Brain microvascular endothelial cell (primary cell): ENCODE measurements around the gene RNF187.
"Not testable (repeated sequence)": the region's sequence is repeated elsewhere in the genome, so short reads cannot be mapped to it uniquely, and the experiment has no call there.

Experiments
- DNase-seq: peaks from one replicate; pipeline ENCODE4 v3.0.0-alpha.2; 2020
- H3K27ac ChIP-seq: fragments of 250-450 bp; sonication (Bioruptor Pico); 2 replicates; pipeline ENCODE4 v1.5.1; 2020; ENCODE audit warnings: mild to moderate bottlenecking, moderate library complexity
- H3K27me3 ChIP-seq: fragments of 250-450 bp; sonication (Bioruptor Pico); replicated peaks from 2 replicates; pipeline ENCODE4 v1.5.1; 2020; ENCODE audit warnings: mild to moderate bottlenecking
- H3K36me3 ChIP-seq: fragments of 250-450 bp; sonication (Bioruptor Pico); replicated peaks from 2 replicates; pipeline ENCODE4 v1.5.1; 2020; ENCODE audit warnings: mild to moderate bottlenecking
- H3K4me3 ChIP-seq: 2 replicates; pipeline ENCODE4 v1.5.1; 2011; ENCODE audit warnings: low read depth, mild to moderate bottlenecking, control low read depth, low read length, moderate library complexity
- CTCF ChIP-seq: IDR thresholded peaks from 2 replicates; pipeline ENCODE4 v1.5.1; 2011; ENCODE audit warnings: low read depth, mild to moderate bottlenecking, moderate library complexity, low read length, control low read depth, inconsistent platforms; ENCODE audit errors: missing control alignments
- in situ Hi-C: cut with HindIII; loops from 2 replicates; pipeline ENCODE4 v1.10.0; 2017; ENCODE audit warnings: low sequenced_read_pairs, low pct_ligation_motif_present

The RNF187 gene

GRCh38 chr1:228502522-228502921 lies 15.3 kb downstream of the RNF187 start:
- Histone ChIP-seq H3K27me3 (no peaks in the 10 kb centered on the region), H3K4me3 (no peak overlapping the region), H3K36me3 (no peaks in the 10 kb centered on the region), H3K27ac (no peak overlapping the region)
- TF ChIP-seq CTCF = no peak
- in situ Hi-C loops = no loop called here
- DNase-seq = no peak

- H3K27ac ChIP-seq, DNase-seq, H3K27me3 ChIP-seq, in situ Hi-C loops, H3K36me3 ChIP-seq, H3K4me3 ChIP-seq: not testable (repeated sequence)
These were observed 18.8 kb downstream of the RNF187 start for GRCh38 chr1:228505944-228506343.

- H3K27ac ChIP-seq = no peak overlapping the region
- no peak for TF ChIP-seq CTCF
- no peak overlapping the region for H3K4me3 ChIP-seq
- peaks cover 5% of the 10 kb centered on the region for H3K27me3 ChIP-seq
- no peak for DNase-seq
- no peaks in the 10 kb centered on the region for H3K36me3 ChIP-seq
- in situ Hi-C loops = no loop called here
These were observed 20.9 kb downstream of the RNF187 start for GRCh38 chr1:228507961-228508652.

GRCh38 chr1:228508840-228509415 lies 21.7 kb downstream of the RNF187 start:
- no peak for TF ChIP-seq CTCF
- no peaks in the 10 kb centered on the region for H3K36me3 ChIP-seq
- peaks cover 7% of the 10 kb centered on the region for H3K27me3 ChIP-seq
- no peak overlapping the region for H3K4me3 ChIP-seq
- DNase-seq = no peak
- in situ Hi-C loops = no loop called here
- no peak overlapping the region for H3K27ac ChIP-seq

- Histone ChIP-seq H3K36me3 (no peaks in the 10 kb centered on the region), H3K27me3 (peaks cover 7% of the 10 kb centered on the region), H3K4me3 (no peak overlapping the region), H3K27ac (no peak overlapping the region)
- no peak for DNase-seq
- in situ Hi-C loops = no loop called here
- no peak for TF ChIP-seq CTCF
These were observed 23.1 kb downstream of the RNF187 start for GRCh38 chr1:228510101-228510802.

- no peak for DNase-seq
- Histone ChIP-seq H3K36me3 (no peaks in the 10 kb centered on the region), H3K27ac (no peak overlapping the region), H3K27me3 (peaks cover 12% of the 10 kb centered on the region), H3K4me3 (no peak overlapping the region)
- in situ Hi-C loops = no loop called here
- no peak for TF ChIP-seq CTCF
These were observed 23.7 kb downstream of the RNF187 start for GRCh38 chr1:228510803-228511413.
